GM19238 (cell line): ENCODE data around the gene PPM1H.
"Not testable (repeated sequence)": the region's sequence is repeated elsewhere in the genome, so short reads cannot be mapped to it uniquely, and the experiment has no call there.

Source experiments
- DNase-seq: peaks from one replicate; pipeline ENCODE4 v3.0.0; 2011; ENCODE audit warnings: low spot score; ENCODE audit not compliant: insufficient read length

PPM1H gene

DNA sequence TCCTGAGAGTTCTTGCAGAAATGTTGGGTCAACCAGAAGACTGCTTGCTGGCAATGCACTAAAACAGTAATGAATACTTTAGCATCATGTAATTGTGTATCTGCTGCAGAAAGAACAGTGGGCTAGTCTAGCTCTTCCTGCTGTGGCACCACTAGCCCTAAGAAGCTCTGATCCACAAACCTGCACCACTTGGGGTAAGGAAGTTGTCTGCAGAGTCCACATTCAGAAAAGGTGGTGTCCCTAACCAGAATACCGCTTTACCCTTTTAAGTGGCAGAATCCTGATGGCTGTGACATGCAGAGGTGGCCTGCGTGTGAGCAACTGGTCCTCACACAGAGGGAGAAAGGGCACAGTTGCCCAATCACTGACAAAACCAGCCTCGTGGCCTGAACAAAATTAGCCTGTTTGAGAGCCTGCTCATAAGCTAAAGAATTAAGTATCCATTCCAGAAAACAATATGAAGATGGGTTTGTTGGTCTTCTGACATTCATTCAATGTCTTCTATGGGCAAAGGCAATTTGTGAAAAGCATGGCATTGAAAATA lies 165.8 kb downstream of the PPM1H start:
- DNase-seq: no peak

DNA sequence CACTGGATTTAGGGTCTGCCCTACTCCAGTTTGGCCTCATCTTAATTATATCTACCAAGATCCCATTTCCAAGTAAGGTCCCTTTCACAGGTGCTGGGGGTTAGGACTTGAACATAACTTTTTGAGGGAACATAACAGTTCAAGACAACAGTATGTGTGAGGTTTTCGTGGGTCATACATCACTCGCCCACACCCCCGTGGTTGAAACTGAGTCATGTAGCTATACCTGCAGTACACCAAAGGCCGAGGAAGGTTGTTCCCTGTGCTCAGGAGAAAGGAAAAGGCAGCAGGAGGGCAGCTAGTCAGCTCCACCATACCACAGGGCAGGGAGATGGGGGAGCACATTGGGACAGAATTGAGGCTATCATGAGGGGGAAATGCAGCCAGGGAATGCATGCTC lies 167.0 kb downstream of the PPM1H start:
- no peak for DNase-seq

DNA sequence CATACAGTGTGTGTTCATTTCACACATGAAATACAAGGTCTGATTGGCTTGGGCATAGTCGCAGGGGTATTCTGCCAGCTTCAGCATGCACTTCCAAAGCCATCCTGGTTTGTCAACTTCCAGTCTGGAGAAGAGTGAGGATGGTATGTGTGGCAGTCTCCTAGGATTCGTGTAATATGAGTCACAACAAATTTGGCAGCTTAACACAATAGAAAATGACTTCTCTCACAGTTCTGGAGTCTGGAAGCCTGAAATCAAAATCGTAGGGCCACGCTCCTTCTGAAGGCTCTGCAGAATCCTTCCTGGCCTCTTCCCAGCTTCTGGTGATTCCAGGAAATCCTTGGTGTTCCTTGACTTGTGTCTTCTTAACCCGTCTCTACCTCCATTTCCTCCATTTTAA lies 167.5 kb downstream of the PPM1H start:
- no peak for DNase-seq

DNA sequence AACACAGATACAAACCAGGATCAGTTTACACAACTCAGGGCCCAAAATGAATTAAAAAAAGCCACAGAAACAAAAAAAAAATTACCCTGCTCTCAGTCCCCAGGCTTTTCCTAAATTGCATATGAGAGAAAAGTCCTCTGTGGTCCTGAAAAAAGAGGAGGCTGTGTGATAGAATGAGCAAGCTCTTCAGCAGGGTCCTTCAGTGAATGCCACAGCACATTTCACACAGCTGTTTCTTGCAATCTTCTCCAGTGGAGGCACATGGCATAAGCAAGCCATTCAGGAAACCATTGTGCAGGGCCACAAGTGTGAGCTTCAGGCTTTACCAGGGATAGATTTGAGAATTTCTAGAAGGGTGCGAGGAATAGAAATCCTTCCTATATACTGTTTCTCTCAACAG lies 168.5 kb downstream of the PPM1H start:
- DNase-seq: no peak

DNA sequence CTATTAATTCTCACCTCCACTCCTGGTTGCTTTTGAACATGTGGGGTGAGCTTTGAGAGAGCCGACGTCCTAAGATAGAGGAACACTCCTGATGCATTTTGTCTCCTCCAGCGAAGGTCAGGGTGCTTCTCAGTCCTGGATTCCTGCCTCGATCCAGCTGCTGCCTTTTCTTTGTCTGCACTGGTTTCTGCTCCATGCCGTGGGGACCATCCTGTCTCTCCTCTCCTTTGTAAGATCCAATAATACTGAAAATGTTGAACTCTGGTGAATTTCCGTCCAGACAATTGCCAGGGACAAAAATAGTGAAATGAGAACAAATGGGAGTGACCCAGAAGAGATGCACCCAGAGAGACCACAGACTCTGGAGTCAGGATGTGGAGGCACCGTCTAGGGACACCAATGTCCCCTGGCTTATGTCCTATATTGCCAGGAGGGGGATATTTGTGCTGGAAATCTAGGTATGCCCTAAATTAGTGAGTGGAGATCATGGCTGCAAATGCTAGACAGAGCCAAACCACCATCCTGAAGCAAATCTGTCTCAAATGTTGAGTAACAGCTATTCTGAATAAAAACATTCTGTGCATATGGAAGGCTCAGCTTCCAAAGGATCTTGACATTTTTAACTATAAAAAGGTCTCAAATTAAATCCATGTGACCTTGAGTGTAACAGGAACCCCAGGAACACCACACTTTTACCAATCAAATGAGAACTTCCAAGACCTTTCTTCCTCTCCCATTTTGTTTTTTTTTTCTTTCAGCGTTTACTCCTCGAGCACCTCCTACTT lies 170.9 kb downstream of the PPM1H start:
- no peak for DNase-seq

DNA sequence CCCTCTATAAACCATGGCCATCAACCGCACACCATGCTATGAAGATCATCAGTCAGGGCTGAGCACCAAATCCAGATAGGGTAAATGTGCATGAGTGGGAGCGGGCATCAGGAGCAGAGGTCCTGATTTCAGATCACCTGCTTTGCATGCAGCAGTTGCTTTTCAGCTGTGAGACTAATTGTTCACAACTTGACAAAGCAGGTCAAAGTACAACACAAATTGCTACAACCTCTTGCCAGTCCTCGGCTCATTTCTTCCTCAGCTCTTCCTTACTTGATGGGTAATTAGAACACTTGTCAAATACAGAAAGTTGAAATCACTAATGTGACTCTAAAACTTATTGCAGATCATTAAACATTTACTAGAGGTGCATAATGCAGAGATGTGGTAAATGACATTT lies 171.6 kb downstream of the PPM1H start:
- no peak for DNase-seq

DNA sequence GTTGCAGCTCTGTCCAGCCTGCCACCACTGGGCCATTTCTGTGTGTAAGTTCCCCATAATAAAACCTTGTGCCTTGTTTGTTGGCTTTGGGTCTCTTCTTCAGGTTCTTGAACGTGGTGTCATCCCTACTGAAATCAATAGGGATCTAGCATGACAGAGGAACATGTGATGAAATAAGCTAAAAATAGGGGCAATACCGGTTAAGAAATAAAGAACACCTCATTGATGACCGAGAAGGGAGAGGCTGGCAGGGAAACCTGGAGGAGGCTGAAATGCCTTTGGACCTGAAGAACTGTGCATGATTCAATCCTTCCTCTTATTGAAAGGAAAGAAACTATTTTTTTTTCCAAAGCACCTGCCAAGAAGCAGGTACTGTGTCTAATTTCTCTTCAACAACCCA lies 172.3 kb downstream of the PPM1H start:
- DNase-seq: no peak

DNA sequence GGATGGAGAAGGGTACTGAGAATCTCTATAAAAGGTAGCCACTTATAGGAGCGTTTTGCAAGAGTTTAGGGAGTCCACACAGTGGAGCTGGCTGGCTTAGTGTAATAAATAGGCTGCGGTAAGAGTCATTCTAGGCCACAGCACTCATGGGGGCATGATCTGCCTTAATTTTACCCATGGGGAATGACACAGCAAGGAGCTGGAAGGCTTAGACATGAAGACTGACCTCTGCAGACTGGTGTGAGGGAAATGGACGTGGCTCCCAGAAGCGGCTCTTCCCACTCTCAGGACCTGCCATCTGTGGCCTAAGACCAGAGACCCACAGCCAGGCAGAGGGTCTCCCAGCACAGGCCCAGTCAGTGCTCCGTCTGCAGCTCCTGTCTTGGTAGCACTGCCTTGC lies 173.3 kb downstream of the PPM1H start:
- DNase-seq: no peak

DNA sequence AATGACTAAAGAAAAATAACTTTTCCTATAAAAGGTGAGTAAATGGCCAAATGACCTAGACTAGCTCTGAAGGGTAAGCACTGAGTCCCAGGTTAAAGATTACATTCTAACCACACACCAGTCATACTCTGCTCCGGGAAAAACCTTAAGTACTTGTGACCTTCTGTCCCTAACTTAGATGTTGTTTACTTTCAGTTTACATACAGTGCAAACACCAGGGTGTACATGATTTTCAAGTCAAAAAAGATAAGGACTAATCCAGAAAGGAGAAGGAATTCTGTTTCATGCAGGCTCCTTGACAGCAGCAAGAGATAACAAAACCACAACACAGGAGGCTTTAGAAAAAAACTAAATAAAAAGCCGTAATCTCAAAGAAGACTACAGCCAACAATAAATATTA lies 174.2 kb downstream of the PPM1H start:
- no peak for DNase-seq

DNA sequence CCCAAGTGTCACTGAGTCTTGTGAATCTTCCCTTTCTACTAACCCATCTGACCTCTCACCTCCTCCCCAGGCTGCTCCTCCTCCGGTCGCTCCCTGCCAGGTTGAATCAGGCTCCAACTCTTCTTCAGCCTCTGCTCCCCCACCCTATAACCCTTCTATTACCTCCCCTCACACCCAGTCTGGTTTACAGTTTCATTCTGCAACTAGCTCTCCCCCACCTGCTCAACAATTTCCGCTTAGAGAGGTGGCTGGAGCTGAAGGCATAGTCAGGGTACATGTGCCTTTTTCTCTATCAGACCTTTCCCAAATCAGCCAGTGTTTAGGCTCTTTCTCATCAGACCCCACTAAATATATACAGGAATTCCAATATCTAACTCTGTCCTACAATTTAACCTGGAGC lies 174.6 kb downstream of the PPM1H start:
- not testable (repeated sequence) for DNase-seq

DNA sequence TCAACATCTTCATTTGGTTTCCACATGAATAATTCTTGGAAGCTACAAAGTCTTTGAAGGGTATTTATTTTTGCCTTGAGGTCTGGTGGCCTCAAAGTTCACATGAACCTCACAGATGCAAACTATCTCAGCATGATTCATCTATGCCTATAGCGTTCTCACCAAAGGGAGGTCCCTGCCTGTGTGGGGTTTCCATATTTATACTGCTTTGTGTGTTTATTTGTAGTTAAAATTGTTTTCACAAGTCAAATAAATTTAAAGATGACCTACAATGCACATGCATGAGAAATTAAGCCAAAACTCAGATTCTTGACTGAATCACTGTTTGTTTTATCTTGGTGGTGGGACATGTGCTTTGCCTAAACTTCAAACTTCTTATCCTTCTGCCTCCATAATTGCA lies 176.7 kb downstream of the PPM1H start:
- no peak for DNase-seq

DNA sequence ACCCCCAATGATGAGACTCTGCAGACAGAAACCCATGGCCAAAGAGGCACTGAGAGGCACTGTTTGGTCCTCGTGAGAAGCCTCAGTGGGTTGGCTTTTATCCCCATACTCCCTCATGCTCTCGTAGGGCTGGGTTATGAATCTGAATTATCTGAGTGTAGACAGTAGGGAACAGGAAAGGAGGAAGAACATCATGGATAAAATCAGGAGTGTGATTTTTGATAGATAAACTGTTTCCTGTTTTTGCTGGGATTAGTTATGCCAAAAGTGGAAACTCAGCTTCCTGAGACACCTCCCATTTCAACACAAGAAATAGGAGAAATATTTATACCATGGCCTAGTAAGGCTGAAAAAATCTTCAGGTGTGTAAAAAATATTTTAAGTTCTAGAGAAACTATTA lies 177.9 kb downstream of the PPM1H start:
- no peak for DNase-seq

DNA sequence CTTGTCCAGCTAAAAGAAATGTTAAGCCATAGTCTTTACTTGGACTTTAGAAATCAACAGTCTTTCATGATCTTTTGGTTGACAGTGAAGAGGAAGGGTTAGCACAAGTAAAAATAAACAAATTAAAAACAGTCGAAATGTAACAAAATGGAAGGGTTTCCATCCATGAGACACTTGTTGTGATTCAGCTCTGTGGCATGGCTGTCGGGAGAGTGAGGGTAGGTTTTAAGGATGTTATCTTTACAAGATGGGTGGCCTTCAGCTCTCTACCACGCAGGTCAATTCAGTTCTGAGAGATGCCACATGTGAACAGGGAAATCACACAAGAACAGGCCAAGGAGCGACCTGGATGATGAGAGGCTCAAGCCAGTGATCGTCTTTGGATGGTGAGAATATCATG lies 180.2 kb downstream of the PPM1H start:
- no peak for DNase-seq

DNA sequence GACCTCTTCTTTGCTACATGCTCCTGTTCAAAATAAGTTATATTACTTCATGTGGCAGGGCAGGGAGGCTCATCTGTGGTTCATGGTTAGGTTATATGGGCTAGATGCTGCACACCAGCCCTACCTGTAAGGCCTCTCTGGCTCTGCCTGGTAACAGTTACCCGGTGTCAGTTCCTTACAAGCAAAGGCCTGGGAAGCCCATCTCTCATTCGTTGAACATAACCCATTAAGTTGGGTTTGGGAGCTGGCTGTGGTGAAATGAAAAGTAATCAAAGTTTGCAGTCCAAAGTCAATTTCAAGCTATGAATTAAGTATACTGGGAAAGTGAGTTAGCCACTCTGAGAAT lies 183.2 kb downstream of the PPM1H start:
- DNase-seq: no peak

DNA sequence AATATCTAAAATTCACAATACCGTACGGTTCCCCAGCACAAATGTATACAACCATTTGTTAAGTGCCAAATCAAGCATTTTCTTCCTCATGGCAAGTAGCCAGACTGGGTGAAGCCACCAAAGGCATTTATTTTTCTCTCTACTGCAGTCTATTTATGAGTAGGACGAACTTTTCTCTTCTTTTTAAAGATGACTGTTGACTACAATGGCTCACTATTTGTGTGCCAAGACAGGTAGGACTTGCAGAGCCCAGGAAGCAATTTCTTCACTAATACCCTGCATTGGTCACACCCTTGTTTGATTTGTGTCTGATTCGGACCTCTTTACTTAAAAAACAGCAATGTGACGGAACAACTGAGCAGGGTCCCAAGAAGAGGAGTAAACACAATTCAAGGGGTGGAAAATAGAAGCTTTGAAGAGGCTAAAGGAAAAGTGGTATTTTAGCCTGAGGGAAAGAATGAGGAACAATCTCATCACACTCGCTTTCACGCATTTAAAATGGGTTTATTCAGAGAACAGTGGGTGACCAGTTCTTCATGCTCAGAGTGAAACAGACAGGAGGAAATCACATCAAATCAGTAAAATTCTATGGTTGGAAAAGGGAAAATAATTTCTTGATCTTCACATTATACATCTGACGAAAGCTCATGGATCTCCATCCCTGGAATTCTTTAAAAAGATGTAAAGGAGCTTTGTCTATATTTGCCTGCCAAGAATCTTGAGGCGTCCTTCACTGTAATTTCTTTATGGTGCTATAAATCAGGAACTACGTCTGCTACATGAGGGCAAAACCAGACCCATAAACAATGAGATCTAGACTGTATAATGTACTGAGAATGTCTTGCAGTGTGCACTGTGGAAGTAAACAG lies 183.8 kb downstream of the PPM1H start:
- no peak for DNase-seq

DNA sequence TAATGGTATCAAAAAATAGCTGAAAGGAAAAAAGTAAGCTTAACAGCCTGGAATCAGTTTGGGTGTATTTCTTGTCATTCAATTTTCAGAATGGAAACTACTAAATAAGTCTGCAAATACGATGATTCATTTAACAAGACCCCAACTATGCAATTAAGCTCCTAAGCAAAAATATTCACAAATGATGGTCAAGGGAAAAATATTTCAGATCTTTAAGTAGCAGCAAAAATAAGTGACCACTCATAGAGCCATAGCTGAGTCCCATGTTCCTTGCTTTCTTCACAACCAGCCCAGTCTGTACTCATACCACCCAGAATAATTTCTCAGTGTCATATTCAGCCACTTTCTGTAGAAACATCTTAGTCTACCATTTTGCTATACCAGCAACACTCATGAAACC lies 185.4 kb downstream of the PPM1H start:
- DNase-seq: no peak

DNA sequence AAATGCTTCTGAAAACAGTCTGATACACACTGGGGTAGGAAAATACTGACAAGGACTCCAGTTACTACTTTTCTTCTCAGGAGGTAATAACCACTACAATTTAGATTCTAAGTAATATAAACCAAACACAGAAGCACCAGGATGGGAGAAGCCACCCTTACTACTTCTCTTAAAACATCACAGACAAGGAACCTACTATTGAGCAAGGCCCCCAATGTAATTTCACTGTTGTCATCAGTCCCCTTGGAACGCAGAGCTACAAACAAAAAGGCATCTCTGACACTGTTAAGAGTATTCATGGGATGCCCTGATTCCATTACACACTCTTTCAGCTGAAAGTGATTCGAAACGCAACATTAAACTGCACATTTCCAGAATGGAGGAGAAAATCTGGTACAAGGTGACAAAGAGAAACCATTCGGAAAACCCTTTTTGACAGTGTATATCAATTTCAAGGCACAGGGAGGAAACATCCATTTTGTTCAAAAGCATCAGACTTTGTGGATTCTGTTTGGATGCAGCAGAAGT lies 185.9 kb downstream of the PPM1H start:
- DNase-seq: no peak

DNA sequence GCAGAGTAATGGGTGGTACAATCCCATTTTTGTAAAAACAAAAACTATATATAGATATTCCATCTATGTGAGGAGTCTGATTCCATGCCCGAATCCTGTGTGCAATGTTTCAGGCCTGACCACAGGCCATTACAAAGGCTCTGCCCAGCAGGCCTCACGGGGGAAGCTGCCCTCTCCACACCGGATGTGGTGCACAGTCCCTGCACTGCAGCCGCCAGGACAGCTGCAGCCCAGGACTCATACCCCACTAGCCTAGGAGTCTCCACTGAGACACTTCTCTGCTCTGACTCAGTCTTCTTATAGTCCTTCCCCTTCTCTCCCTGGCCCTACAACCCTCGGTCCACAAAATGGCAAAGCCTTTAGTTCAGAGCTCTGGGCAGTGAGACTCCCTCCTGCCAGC lies 190.4 kb downstream of the PPM1H start:
- no peak for DNase-seq

DNA sequence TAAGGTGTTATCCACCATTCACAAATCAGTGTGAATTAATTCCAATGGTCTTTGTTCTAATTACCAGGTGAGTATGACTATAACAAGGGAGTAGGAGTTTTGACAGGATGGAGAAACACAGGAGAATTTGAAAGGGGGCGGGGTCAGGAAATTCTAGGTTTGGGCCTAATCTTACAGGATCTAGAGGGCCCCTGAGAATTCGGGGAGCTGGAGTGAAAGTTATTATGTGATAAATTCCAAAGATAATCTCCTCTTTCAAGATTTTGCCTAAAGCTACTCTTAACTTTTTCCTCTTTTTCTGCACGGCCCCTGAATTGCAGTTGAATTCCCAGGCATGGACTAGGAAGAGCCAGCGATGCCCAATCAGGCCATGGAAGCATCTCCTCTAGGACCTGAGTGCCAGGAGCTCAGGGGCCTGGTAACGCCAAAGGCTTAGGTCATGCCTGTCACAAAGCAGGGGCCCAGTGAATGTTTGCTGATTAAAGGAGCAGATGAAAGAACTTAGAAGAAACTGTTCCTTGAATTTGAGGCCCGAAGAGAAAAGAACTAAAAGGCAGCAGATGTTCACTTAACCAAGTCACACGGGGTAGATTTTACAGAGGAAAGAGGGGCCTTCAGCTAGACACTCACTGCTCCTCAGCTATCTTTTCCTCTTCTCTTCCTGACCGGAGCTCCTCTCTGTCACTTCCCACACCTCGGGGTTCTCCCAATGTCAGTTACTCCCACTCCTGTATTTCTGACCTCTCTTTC lies 195.5 kb downstream of the PPM1H start:
- no peak for DNase-seq

DNA sequence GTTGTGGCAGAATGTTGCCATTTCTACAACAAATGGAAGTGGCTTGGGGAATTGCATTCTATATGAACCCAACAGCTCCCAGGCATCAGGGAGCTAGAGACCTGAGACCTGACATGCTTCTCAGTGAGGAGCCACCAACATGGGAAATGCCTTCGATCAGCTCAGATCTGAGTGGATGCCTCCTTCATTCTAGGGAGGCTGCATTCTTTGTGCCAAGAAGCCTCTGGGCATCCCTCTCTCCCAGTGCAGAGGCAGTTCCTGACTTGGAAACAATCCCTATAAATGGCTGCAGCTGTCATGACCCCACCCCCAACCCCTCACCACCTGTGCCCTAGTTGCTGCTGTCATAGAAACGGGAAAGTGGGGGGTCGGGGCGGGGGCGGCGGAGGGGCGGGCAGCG lies 196.3 kb downstream of the PPM1H start:
- no peak for DNase-seq

DNA sequence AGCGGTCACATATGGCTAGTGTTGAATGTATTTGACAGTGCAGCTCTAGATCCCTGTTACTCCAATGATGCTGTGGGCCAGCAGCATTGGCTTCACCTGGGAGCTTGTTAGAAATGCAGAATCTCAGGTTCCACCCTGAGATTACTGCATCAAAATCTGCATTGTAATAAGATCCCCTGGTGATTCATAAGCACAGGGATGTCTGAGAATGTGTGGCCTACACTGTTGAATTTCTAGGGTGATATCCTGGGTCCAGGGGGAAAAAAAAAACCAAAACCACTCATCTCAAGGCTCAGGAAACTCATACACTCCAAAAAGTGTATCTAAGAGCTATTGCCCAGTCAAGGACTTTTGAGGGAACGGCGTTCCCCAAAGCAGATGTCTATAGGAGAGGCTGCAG lies 196.8 kb downstream of the PPM1H start:
- no peak for DNase-seq

DNA sequence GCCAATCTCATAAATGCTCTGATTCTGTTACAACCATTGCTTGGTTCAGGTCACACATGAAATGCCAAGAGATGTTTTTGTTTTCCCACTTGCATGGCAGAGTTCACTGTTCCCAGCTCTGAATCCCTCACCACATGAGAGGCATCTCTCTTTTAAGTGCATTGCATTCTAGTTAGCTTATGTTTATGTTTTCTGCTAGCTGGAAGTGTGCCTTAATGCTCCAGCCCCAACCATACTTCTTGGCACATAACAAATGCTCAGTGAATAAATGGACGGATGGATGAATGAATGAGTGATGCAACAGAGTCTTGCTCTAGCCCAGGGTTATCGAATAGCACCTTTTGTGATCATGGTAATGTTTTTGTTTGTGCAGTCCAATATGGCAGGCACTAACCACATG lies 197.3 kb downstream of the PPM1H start:
- no peak for DNase-seq
